Measurements from ENCODE around the gene HOXD11.

HOXD11 gene

DNA sequence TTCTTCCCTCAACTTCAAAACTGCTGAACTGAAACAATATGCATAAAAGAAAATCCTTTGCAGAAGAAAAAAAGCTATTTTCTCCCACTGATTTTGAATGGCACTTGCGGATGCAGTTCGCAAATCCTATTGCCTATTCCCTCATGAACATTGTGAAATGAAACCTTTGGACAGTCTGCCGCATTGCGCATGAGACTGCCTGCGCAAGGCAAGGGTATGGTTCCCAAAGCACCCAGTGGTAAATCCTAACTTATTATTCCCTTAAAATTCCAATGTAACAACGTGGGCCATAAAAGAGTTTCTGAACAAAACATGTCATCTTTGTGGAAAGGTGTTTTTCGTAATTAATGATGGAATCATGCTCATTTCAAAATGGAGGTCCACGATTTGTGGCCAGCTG, 30.8 kb downstream of the HOXD11 start:
- DNase-seq (ENCODE audit: low read depth, low spot score) = no peak
- no peak overlapping the region for H3K27ac ChIP-seq (ENCODE audit: low read length)
- H3K4me3 ChIP-seq (ENCODE audit: low read length) = no peak overlapping the region
- peaks cover 2% of the 10 kb centered on the region; the same call in 1 of the 2 replicates for H3K4me1 ChIP-seq (ENCODE audit: control insufficient read depth, insufficient read depth, low read length)
- no peaks in the 10 kb centered on the region for H3K9me3 ChIP-seq (ENCODE audit: control insufficient read depth, insufficient read depth, low read length)
- no peaks in the 10 kb centered on the region for H3K36me3 ChIP-seq (ENCODE audit: control insufficient read depth, insufficient read depth, low read length)
- no CpG with 5 or more reads among the region's 8 CpGs for WGBS (ENCODE audit: insufficient coverage, insufficient read length)
- H3K27me3 ChIP-seq (ENCODE audit: control insufficient read depth, insufficient read depth, low read length) = peaks cover 91% of the 10 kb centered on the region

DNA sequence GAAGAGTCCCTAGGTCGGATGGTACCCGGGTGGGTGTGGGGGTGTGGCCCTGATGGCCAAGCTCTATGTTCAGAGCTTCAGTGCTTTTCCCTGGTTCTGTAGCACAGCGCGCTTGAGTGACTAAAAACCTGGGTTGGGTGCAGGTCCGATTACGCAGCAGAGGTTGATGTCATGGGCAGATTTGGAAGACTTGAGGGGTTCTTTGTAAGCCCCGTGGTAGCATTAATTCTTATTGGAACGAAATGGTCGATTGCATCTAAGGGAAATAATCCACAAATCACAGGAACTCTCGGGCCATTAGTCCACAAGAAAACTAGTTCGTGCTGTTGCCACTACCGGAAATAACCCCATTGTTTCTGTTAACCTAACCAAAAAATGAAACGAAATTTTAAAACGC, 31.4 kb downstream of the HOXD11 start:
- H3K4me1 ChIP-seq (ENCODE audit: control insufficient read depth, insufficient read depth, low read length) = peaks cover 2% of the 10 kb centered on the region; the same call in 1 of the 2 replicates
- H3K27ac ChIP-seq (ENCODE audit: low read length) = no peak overlapping the region

DNA sequence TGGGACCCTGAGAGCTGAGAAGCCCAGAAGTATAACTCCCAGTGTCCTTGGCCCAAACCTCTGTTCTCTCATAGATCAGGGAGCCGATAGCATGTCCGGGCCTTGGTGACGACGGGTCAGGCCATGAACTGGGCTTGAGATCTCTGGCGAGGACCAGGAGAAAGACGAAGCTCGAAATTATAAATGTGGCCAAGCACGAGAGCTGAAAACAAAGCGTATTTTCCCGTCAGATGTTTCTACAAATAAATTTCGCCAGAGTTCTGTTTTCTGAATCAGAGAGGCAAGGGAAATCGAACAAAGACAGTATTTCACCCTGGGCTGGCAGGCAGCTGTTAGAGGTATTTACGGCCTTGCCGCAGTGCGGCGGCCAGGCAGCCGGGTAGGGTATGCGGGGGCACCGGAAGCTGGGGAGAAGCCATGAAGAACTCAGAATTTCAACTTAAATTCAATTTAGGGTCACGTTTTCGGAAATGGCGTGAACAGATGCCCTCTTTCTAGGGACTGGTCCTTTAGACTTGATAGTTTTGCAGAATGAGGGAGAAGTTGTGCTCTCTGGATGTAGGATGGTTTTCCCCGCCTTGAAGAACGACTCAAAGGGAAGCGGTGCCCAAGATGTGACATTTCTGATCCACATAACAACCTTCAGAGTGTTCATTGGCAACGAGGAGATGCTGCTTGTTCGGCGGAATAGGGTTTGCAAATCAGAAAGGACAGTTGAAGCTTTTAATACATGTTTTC, 32.0 kb downstream of the HOXD11 start:
- no peak overlapping the region for H3K4me3 ChIP-seq (ENCODE audit: low read length)
- peaks cover 91% of the 10 kb centered on the region for H3K27me3 ChIP-seq (ENCODE audit: control insufficient read depth, insufficient read depth, low read length)
- no peak for DNase-seq (ENCODE audit: low read depth, low spot score)
- H3K4me1 ChIP-seq (ENCODE audit: control insufficient read depth, insufficient read depth, low read length) = peaks cover 2% of the 10 kb centered on the region; the same call in 1 of the 2 replicates
- H3K36me3 ChIP-seq (ENCODE audit: control insufficient read depth, insufficient read depth, low read length) = no peaks in the 10 kb centered on the region
- no peaks in the 10 kb centered on the region for H3K9me3 ChIP-seq (ENCODE audit: control insufficient read depth, insufficient read depth, low read length)
- no peak overlapping the region for H3K27ac ChIP-seq (ENCODE audit: low read length)
- WGBS (ENCODE audit: insufficient coverage, insufficient read length) = no CpG with 5 or more reads among the region's 28 CpGs

More for the DNA sequence above, 31.4 kb downstream of the HOXD11 start:
- Histone ChIP-seq H3K9me3 (ENCODE audit: control insufficient read depth, insufficient read depth, low read length) (no peaks in the 10 kb centered on the region), H3K27me3 (ENCODE audit: control insufficient read depth, insufficient read depth, low read length) (peaks cover 91% of the 10 kb centered on the region), H3K36me3 (ENCODE audit: control insufficient read depth, insufficient read depth, low read length) (no peaks in the 10 kb centered on the region), H3K4me3 (ENCODE audit: low read length) (no peak overlapping the region)
- no peak for DNase-seq (ENCODE audit: low read depth, low spot score)
- WGBS (ENCODE audit: insufficient coverage, insufficient read length) = no CpG with 5 or more reads among the region's 14 CpGs

DNA sequence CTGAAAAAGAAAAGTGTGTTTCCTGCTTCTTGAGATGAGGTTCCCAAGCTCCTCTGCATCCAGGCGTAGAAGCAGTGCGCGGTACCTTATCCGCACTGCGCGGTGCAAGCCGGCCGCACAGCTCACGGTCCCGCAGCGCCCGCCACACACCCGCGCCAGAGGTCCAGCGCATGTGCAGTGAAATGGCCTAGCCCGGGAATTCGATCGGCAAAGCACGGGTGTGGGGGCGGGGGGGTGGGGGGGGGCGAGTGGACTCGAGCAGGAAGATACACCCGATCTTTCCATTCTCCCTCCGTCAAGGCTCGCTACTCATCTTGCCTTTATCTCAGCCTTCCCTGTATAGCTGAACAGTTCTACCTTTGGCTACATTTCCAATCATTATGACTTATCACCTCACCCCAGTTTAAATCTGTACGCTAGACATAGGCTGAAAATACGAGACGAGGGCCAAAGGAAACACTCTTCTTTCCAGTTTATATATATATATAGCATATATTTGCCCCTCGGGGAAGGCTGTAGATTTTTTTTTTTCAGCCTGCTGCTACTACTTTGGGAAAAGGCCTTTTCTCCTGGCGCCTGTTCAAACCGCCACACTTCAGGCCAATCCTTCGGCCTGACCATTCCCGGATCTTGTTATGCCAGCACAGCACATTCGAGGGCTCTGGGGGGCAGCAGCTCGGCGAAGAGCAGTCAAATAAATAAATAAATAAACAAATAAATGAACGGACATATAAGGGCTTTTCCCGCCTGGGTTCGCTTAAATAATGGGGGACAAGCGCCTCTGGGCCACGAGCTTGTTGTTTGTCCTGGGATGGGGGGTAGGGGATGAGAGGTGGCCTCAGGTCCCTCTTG, 32.8 kb downstream of the HOXD11 start:
- H3K4me1 ChIP-seq (ENCODE audit: control insufficient read depth, insufficient read depth, low read length) = peaks cover 1% of the 10 kb centered on the region; the same call in 1 of the 2 replicates
- no peak overlapping the region for H3K4me3 ChIP-seq (ENCODE audit: low read length)
- H3K27ac ChIP-seq (ENCODE audit: low read length) = no peak overlapping the region
- DNase-seq (ENCODE audit: low read depth, low spot score) = no peak
- no CpG with 5 or more reads among the region's 41 CpGs for WGBS (ENCODE audit: insufficient coverage, insufficient read length)
- H3K36me3 ChIP-seq (ENCODE audit: control insufficient read depth, insufficient read depth, low read length) = no peaks in the 10 kb centered on the region
- H3K27me3 ChIP-seq (ENCODE audit: control insufficient read depth, insufficient read depth, low read length) = peaks cover 87% of the 10 kb centered on the region
- H3K9me3 ChIP-seq (ENCODE audit: control insufficient read depth, insufficient read depth, low read length) = no peaks in the 10 kb centered on the region

DNA sequence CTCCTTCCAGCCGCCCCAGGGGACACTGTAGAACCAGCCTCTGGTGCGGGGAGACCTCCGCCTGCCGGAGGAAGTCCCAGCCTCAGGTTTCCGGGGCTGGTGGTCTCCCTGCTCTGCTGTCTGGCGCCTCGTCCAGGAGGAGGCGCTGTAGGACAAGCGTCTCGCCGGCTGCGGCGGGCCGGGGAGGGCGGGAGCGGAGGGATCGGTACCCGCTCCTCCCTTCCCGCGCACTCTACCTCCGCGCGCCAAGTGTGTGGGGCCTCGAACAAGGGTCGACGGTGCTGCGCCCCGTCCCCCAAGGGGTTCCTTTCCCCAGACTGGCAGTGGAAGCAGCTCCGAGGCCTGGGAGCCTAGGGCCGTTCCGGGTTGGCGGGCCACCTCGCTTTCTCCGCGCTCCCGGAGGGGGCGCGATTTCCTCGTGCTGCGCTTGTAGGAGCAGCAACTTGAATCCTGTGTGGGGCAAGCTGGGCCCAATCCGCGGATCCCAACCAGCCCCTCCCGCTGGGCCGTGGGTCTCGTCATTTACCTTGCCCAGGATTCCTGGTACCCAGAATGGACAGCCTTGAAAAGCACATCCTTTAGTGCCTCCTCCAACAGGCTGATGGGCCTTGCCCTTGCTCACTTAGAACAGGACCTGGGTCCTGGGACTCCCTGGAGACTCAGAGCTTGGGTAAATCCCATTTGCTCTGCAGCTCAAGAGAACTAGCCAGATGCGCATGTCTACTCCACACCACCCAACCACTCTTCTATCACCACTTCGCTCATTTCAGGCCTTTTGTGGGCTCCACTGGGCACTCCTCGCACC, 33.6 kb downstream of the HOXD11 start:
- no peak for DNase-seq (ENCODE audit: low read depth, low spot score)
- Histone ChIP-seq H3K36me3 (ENCODE audit: control insufficient read depth, insufficient read depth, low read length) (no peaks in the 10 kb centered on the region), H3K9me3 (ENCODE audit: control insufficient read depth, insufficient read depth, low read length) (no peaks in the 10 kb centered on the region), H3K27ac (ENCODE audit: low read length) (no peak overlapping the region), H3K4me3 (ENCODE audit: low read length) (peak overlapping the region; percentile 52; the same call in 1 of the 2 replicates), H3K27me3 (ENCODE audit: control insufficient read depth, insufficient read depth, low read length) (peaks cover 87% of the 10 kb centered on the region), H3K4me1 (ENCODE audit: control insufficient read depth, insufficient read depth, low read length) (peaks cover 1% of the 10 kb centered on the region; the same call in 1 of the 2 replicates)
- no CpG with 5 or more reads among the region's 48 CpGs for WGBS (ENCODE audit: insufficient coverage, insufficient read length)

DNA sequence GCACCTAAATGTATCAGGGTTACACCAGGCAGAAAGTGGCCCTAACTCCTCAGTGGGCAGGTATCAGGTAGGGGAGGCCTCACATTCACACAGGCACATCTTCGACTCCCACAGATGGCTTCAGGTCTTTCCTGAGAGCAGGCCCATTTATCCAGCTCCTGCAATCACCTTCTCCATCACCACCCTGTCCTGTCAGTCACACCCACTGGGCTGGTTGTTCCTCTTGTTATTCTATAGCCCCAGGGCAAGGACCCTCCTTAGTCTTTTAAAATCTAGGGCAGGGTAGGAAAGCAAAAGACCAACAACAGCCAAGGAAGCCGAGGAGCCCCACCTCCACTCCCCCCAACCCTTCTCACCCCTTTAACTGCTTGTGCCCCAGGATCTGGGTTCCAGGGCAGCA, 35.2 kb downstream of the HOXD11 start:
- WGBS (ENCODE audit: insufficient coverage, insufficient read length) = no CpG with 5 or more reads among the region's 2 CpGs
- no peak for DNase-seq (ENCODE audit: low read depth, low spot score)
- Histone ChIP-seq H3K27ac (ENCODE audit: low read length) (no peak overlapping the region), H3K9me3 (ENCODE audit: control insufficient read depth, insufficient read depth, low read length) (no peaks in the 10 kb centered on the region), H3K36me3 (ENCODE audit: control insufficient read depth, insufficient read depth, low read length) (no peaks in the 10 kb centered on the region), H3K4me1 (ENCODE audit: control insufficient read depth, insufficient read depth, low read length) (no peaks in the 10 kb centered on the region), H3K27me3 (ENCODE audit: control insufficient read depth, insufficient read depth, low read length) (peaks cover 87% of the 10 kb centered on the region), H3K4me3 (ENCODE audit: low read length) (no peak overlapping the region)

DNA sequence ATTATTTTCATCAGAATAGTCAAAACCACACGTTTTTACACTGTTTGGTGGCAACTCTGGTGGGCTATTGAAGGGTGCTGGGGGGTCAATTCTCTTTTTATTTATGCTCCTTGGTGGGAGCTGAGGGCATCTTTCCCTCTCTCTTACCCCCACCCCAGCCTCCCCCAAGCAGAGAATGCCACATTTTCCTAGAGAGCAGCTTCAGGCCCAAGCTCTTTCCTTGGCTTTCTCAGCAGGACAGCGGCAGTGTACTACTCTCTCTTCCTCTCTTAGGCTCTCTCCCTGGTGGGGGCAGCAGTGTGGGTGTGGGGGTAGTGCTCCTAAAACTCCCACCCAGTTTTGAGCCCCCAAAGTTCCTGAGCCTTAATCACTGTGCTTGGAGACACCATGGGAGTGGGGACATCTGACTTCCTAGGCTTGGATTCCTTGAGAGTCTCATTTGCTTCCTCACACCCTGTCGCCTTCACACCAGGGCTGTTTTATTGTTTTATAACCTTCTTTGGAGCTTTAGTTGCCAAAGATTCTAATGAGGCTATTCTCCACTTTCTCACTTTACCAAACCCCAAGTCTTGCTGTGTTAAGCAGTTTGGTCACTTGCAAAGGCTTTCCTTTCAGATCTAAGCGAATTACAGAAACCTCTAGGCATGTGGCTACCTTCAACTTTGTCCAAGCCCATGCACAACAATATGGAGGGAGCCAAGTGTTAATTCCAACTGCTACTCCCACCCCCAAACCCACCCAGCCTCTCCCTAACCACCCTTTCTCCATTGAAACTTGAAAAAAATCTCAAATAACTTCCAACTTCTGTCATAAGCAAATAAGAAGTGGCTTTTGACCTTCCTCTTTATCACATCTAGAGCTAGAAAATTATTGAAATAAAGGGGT, 38.2 kb downstream of the HOXD11 start:
- Histone ChIP-seq H3K4me1 (ENCODE audit: control insufficient read depth, insufficient read depth, low read length) (no peaks in the 10 kb centered on the region), H3K36me3 (ENCODE audit: control insufficient read depth, insufficient read depth, low read length) (no peaks in the 10 kb centered on the region), H3K27me3 (ENCODE audit: control insufficient read depth, insufficient read depth, low read length) (peaks cover 90% of the 10 kb centered on the region), H3K4me3 (ENCODE audit: low read length) (no peak overlapping the region), H3K9me3 (ENCODE audit: control insufficient read depth, insufficient read depth, low read length) (no peaks in the 10 kb centered on the region), H3K27ac (ENCODE audit: low read length) (no peak overlapping the region)
- no peak for DNase-seq (ENCODE audit: low read depth, low spot score)
- no CpG with 5 or more reads among the region's 4 CpGs for WGBS (ENCODE audit: insufficient coverage, insufficient read length)

DNA sequence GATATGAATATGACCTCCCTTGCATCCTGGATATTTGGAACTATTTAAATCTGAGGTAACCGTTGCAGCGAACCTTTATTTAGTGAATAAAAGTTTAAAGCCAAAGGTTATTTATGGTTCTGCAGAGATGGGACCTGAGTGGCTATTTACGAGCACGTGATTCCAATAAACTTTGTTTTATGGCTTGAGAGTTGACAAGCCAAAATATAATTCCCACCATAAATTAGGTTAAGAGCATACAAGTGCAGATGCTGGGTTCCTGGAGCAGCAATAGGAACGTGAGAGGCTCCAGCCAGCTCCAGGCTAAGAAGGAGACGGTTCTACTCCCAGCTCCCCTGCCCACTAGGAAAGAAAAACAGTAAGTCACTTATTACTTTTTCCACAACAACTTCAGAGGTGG, 39.0 kb downstream of the HOXD11 start:
- DNase-seq (ENCODE audit: low read depth, low spot score) = no peak
- Histone ChIP-seq H3K36me3 (ENCODE audit: control insufficient read depth, insufficient read depth, low read length) (no peaks in the 10 kb centered on the region), H3K27me3 (ENCODE audit: control insufficient read depth, insufficient read depth, low read length) (peaks cover 95% of the 10 kb centered on the region), H3K4me3 (ENCODE audit: low read length) (no peak overlapping the region), H3K4me1 (ENCODE audit: control insufficient read depth, insufficient read depth, low read length) (no peaks in the 10 kb centered on the region), H3K9me3 (ENCODE audit: control insufficient read depth, insufficient read depth, low read length) (no peaks in the 10 kb centered on the region), H3K27ac (ENCODE audit: low read length) (no peak overlapping the region)
- no CpG with 5 or more reads among the region's 6 CpGs for WGBS (ENCODE audit: insufficient coverage, insufficient read length)

DNA sequence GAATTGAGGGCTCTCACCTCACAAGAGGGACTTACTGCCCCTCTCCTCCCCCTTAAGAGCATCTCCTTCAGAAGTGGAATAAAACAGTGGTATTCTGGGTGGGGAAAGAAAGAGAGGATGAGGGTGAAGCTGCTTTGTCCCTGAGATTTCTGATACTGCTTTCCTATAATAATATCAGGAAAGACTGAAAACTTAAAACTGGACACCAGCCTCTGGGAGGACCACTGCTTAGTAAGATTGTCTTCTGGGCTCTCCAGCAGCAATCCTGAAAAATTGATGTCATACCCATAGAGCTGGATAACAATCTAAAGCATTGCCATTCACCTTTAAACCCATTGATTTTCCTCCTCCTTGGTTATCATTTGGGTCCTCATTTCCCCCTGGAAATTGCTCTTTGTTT, 39.6 kb downstream of the HOXD11 start:
- Histone ChIP-seq H3K27me3 (ENCODE audit: control insufficient read depth, insufficient read depth, low read length) (peaks cover 95% of the 10 kb centered on the region), H3K4me1 (ENCODE audit: control insufficient read depth, insufficient read depth, low read length) (no peaks in the 10 kb centered on the region), H3K36me3 (ENCODE audit: control insufficient read depth, insufficient read depth, low read length) (no peaks in the 10 kb centered on the region), H3K27ac (ENCODE audit: low read length) (no peak overlapping the region), H3K9me3 (ENCODE audit: control insufficient read depth, insufficient read depth, low read length) (no peaks in the 10 kb centered on the region), H3K4me3 (ENCODE audit: low read length) (no peak overlapping the region)
- DNase-seq (ENCODE audit: low read depth, low spot score) = no peak

All from iPS DF 6.9 (cell line).